Jurkat, Clone E6-1 (cell line): Measurements from ENCODE around the gene OR1E2.
"Not testable (repeated sequence)": the region's sequence is repeated elsewhere in the genome, so short reads cannot be mapped to it uniquely, and the experiment has no call there.

Experiments
- DNase-seq: peaks from one replicate; pipeline ENCODE4 v3.0.0-alpha.2; 2011; ENCODE audit warnings: low read depth, low spot score
- H3K4me3 ChIP-seq: 2 replicates; pipeline ENCODE4 v1.5.1; 2011; ENCODE audit warnings: mild to moderate bottlenecking, low read length, control low read depth, moderate library complexity

Gene OR1E2

DNA sequence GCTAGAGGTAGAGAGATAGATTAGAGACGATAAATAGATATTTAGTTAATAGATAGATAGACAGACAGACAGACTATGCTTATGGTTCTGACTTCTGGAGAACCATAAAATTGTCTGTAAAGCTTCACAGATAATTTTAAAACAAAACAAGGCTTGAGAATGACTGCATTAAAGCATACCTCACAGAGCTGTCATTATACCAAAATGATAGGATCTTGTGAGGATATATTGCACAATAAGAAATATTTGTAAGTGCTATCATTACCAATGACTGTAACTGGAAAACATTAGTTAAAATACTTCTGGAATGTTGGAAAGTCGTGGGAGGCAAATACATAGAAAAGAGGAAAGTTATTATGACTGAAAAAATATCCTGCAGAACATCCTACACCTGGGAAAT, 31.9 kb downstream of the OR1E2 start:
- no peak for DNase-seq
- H3K4me3 ChIP-seq, result no peak overlapping the region

GRCh38 chr17:3400055-3400454, 33.6 kb downstream of the OR1E2 start:
- DNase-seq, result peak; percentile 10
- no peak overlapping the region for H3K4me3 ChIP-seq

DNA sequence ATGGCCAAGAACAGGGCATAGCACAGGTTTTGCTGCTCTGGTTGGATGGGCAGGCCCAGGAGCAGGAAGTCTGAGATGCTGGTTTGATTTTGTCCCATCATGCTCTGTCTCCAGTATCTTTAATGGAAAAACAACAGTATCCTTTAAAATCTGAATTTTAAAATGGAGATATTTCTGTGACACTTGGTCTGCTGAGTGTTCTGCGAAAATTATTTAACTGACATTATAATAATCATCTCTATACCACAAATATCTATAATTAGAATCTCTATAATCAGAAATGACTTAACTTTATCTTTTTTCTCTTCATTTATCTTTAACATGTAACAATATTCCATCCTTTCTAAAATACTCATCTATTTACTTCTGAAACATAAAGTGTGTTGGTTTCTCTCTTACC, 35.3 kb downstream of the OR1E2 start, which contains the start of gene OR1E1:
TSS of gene OR1E1 (minus strand) at position 101 of the 400 bp plus-strand sequence. CDS start at position 101, 0 bp downstream.
- no peak for DNase-seq
- H3K4me3 ChIP-seq, result no peak within 1 kb of the TSS

DNA sequence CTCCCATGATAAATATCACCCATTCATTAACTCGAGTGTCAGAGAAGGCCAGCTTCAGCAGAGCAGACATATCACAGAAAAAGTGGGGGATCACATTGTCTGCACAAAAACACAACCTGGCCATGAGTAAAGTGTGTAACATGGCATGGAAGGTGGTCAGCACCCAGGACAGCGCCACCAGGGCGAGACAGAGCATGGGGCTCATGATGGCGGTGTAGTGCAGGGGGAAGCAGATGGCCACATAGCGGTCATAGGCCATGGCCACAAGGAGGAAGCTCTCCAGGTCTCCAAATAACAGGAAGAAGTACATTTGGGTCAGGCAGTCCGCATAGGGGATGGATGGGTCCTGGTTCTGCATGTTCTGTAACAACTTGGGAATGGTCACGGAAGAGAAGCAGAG, 35.8 kb downstream of the OR1E2 start:
- DNase-seq, H3K4me3 ChIP-seq: not testable (repeated sequence)

- no peak for DNase-seq
- no peak overlapping the region for H3K4me3 ChIP-seq
These were observed 43.9 kb downstream of the OR1E2 start for GRCh38 chr17:3389791-3390190.

DNA sequence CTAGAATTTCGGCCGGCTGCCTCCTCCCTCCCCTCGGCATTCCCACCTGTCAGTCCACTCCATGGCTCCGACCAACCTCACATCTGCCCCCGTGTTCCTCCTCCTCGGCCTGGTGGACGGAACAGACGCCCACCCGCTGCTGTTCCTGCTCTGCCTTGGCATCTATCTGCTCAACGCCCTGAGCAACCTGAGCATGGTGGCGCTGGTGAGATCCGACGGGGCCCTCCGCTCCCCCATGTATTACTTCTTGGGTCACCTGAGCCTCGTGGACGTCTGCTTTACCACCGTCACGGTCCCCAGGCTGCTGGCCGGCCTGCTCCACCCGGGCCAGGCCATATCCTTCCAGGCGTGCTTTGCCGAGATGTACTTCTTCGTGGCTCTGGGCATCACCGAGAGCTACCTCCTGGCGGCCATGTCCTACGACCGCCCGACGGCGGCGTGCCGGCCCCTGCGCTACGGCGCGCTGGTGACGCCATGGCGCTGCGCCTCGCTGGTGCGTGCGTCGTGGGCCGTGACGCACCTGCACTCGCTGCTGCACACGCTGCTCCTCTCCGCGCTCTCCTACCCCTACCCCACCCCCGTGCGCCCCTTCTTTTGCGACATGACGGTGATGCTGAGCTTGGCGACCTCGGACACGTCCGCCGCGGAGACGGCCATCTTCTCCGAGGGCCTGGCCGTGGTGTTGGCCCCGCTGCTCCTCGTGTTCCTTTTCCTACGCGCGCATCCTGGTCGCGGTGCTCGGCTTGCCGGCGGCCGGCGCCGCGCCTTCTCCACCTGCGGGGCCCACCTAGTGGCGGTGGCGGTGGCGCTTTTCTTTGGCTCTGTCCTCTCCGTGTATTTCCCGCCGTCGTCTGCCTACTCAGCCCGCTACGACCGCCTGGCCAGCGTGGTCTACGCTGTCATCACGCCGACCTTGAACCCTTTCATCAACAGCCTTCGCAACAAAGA, 47.5 kb downstream of the OR1E2 start, which contains the start of gene OR3A2:
TSS of gene OR3A2 (minus strand) at position 440 of the 948 bp plus-strand sequence.
- peak within 1 kb of the TSS; percentile 65 for H3K4me3 ChIP-seq
- peak; percentile 50 for DNase-seq
